Fibroblast of skin of right quadriceps (primary cell): ENCODE results near the gene LHFPL2.
"Not testable (repeated sequence)": the region's sequence is repeated elsewhere in the genome, so short reads cannot be mapped to it uniquely, and the experiment has no call there.

Experiments
- DNase-seq: peaks from one replicate; pipeline ENCODE4 v3.0.0-alpha.2; 2013

LHFPL2 gene, protein sequence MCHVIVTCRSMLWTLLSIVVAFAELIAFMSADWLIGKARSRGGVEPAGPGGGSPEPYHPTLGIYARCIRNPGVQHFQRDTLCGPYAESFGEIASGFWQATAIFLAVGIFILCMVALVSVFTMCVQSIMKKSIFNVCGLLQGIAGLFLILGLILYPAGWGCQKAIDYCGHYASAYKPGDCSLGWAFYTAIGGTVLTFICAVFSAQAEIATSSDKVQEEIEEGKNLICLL

DNA sequence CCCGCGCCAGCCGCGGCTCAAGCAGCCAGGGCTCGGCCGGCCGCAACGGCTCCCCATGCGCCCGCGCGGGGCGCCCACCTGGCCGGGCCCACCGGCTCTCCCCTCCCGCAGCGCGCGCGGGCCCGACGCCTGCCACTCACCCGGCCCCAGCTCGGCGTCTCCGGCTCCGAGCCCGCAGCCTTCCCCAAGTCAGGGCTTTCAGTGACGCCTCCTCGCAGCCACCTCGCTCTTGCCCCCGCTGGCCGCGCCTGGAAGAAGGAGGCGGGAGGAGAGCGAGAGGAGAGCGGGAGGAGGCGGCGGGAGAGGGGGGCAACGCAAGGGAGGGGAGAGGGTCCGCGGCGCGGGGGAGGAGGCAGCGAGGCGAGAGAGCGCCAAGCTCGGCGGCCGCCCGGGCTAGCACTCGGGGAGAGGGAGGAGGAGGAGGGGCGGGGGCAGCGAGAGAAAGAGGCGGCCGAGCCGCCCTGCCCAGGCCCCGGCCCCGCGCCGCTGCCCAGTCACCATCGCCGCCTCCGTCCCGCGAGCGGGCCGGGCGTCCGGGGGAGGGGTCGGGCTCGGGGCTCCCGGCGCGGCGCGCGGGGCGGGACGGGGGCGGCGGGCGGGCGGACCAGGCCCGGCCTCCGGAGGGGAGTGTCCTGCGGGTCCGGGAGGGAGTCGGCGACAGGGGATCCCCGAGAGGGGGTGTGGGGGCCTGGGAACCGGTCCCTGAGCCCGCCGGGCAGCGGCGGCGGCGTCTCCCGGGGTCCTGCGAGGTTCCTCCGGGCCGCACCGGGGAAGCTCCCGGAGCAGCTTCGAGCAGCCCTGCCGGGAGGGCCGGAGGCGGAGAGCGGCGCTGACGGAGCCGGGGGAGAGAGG is at the start of gene LHFPL2:
Gene LHFPL2, minus strand, starts transcription at position 414 of the 852 bp plus-strand sequence. CDS start 138,559 bp downstream, outside the sequence.
- peak; percentile 62 for DNase-seq

DNA sequence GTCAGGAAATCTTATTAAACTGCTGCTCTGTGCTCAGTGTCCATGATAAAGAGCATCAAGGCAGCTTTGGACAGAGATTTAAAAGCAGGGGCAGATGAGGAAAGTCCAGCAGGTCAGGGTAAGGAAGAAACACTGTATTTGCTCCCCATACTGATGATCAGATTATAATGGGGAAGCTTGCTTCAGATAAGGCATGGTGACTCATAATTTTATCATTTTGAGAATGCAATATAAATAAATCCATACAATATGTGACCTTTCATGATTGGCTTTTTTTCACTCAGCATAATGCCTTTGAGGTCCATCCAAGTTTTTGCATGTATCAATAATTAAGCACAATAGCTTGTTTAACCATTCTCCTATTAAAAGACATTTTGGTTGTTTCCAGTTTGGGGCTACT is 48.1 kb upstream of the LHFPL2 start:
- DNase-seq: no peak

DNA sequence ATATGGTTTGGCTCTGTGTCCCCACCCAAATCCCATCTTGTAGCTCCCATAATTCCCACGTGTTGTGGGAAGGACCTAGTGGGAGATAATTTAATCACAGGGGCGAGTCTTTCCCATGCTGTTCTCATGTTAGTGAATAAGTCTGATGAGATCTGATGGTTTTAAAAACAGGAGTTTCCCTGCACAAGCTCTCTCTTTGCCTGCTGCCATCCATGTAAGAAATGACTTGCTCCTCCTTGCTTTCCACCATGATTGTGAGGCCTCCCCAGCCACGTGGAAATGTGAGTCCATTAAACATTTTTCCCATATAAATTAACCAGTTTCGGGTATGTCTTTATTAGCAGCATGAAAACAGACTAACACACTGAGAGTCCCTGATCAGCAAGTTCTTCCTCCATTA is 47.5 kb upstream of the LHFPL2 start:
- not testable (repeated sequence) for DNase-seq

DNA sequence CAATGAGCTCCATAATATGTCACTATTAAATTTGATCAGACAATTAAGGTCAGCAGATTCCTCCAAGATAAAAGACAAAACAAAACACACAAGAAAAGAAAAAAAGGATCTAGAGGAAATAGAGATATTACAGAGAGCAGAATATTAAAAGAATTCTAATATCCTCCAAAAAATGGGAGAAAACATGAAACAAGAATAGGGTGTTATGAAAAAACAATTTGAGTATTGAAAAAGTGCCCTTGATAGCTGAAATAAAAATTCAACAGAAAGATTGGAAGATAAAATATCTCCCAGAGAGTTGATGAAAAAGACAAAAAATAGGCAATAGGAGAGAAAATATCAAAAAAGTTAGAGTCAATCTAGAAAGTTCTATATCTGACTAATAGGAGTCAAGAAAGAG is 44.8 kb upstream of the LHFPL2 start:
- no peak for DNase-seq

DNA sequence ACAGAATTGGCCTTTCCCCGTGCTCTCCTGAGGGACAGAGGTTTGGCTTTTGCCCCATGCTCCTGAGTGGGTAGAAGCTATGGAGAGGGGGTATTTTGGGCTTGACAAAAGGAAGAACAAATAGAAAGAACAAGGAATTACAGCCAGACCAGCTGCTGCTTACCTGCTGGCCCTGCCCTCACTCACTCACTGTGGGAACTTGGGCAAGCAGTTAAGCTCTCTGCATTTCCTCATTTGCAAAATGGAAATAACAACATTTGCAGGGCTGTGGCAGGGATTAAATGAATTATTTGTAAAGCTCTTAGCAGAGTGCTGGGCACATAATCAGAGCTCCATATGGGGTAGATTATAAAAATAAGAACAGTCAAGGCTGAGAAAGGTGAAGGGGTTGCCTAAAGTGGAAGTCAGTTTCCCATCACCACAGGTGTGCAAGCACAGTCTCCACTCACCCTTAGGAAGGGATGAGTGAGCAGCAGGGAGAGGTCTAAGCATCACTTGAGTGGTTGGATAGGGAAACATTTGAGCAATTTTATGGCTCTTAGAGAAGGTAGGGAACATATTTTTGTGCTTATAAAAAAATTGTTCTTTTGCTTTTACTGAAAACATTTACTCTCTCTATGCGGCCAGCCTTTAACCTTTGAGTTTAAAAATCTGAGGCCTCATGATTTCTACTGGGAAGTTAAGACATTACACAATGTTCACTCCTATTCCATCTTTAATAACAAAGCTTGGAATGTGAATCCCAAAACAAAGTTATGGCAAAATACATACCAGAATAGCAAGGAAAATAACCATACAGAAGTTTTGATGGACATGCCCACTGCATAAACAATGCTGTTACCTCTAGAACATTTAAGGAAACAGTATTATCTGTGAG is 42.8 kb upstream of the LHFPL2 start:
- DNase-seq: no peak

DNA sequence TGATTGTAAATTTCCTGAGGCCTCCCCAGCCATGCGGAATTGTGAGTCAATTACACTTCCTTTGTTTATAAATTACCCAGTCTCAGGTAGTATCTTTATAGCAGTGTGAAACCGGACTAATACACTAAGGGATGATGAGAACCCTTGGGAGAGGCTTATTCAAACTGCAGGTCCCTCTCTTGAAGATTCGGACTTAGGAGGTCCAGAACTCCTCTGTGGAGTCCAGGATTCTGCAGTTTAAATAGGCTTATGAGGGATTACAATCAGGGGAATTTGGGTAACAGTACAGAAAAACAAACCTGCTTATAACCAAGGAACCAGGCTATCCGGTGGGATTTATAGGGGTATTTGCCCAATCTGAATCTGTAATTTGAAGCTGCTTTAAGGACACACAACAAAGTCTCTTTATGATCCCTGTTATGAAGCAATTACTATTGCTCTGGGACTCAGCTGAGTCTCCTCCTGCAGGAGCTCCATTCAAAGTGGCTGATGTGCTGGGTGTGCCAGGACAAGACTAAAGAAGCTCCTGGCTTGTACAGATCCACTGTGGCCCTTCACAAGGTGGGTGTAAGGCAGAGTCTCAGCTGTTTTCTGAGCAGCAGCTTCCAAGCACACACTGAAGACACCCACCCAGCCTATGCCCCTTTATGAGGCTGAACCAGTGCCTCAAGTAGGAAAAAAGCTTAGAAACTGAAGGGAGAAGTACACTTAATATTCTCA is 41.8 kb upstream of the LHFPL2 start:
- DNase-seq: no peak

DNA sequence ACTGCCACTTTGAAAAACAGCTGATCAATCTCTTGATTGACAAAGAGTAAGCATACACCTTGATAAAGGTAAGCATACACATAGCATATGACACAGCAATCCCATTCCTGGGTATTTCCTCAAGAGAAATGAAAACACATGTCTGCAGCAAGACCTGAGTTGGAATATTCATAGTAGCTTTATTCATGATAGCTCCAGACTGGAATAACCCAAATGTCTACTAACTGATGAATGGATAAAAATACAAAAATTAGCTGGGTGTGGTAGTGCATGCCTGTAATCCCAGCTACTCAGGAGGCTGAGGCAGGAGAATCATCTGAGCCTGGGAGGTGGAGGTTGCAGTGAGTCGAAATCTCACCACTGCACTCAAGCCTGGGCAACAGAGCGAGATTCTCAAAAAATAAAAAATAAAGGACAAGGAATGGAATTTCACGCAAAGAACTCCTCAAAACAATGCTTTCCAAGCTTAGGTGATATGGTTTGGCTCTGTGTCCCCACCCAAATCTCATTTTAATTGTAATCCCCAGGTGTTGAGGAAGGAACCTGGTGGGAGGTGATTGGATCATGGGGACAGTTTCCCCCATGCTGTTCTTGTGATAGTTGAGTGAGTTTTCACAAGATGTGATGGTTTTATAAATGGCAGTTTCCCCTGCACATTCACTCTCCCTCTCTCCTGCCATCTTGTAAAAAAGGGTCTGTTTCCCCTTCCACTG is 41.1 kb upstream of the LHFPL2 start:
- no peak for DNase-seq

DNA sequence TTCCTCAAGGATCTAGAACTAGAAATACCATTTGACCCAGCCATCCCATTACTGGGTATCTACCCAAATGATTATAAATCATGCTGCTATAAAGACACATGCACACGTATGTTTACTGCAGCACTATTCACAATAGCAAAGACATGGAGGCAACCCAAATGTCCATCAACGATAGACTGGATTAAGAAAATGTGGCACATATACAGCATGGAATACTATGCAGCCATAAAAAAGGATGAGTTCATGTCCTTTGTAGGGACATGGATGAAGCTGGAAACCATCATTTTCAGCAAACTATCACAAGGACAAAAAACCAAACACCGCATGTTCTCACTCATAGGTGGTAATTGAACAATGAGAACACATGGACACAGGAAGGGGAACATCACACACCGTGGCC is 38.9 kb upstream of the LHFPL2 start:
- not testable (repeated sequence) for DNase-seq

DNA sequence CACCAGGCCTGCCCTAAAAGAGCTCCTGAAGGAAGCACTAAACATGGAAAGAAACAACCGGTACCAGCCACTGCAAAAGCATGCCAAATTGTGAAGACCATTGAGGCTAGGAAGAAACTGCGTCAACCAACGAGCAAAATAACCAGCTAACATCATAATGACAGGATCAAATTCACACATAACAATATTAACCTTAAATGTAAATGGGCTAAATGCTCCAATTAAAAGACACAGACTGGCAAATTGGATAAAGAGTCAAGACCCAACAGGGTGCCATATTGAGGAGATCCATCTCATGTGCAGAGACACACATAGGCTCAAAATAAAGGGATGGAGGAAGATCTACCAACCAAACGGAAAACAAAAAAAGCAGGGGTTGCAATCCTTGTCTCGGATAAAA is 35.3 kb upstream of the LHFPL2 start:
- not testable (repeated sequence) for DNase-seq

DNA sequence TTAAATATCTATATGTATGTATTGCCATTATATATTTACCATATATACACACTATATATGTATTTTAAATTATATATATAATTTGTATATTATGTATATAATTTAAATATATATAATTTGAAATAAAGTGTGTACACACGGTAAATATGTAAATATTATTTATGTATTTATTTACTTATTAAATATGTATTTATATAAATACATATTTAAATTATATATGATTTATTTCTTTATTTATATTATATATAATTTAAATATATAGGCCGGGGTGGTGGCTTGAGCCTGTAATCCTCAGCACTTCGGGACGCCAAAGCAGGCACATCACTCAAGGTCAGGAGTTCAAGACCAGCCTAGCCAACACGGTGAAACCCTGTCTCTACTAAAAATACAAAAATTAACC is 31.3 kb upstream of the LHFPL2 start:
- no peak for DNase-seq

DNA sequence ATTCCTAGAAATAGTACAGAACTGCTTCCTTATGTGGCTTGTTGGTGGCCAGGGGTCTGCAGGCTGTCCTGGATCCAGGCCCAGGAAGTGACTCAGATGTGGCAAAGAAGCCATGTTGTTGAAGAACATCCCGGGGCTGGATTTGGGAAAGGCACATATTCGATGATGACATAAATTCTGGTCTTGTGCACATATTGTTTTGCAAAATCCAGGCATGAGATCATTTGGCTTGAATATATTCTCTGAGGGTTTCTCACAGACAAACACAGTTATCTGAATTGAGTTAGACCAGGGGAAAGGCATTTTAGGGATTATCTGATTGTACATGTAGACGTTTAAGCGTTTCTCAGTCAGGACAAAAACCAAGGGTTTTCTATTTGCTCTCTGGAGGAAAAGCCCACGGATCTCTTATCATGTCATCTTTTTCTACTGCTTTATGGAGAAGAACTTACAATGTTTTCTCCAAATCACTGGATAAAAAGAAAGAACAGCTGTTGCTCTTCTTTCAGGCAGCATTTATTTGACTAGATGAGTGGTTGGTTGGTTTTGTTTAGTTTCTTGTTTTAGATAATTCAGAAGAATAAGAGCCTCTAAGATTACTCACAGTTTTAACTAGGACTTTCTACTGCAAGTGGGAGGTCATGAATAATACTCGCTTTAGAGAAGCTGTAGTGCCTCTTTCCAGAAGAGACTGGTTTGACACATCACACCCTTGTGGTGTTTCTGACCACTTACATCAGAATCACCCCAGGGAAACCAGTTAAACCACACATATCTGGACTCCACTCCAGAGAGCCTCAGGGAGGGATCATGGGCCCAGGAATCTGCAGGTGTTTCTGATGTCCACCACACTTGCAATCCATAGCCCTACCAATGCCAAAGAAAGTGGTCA is 29.5 kb upstream of the LHFPL2 start:
- DNase-seq: peak; percentile 97

DNA sequence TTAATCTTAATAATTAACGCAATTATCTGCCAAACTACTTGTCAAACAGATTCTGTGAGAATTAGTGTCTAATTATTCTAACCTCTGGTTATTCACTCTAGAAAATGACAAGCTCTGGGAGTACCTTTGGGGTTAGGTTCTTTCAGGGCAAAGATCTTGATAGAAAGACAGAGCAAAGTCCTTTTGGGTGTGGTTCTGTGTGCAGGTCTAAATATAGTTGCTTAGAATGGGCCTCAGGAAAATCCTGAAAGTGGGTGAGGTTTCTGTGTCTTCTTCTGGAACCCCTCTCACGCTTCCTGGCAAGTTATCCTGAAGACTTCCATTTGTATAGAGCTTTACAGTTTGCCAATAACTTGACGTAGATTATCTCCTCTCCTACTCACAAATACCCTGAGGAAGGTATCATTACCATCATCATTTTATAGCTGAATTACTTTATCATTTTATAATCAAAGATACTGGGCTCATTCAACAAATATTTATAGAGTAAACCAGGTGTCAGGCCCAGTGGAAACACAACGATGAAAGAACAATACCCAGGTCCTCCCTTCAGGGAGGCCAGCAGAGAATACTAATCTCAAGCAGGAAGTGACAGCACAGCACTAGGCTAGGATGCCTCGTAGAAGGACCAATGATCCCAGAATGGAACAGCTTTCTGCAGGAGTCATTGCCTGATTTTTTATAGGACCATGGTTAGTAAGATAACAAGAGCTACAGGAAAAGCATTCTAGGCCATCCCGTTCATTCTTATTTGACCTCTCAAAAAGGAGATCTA is 27.6 kb upstream of the LHFPL2 start:
- no peak for DNase-seq

DNA sequence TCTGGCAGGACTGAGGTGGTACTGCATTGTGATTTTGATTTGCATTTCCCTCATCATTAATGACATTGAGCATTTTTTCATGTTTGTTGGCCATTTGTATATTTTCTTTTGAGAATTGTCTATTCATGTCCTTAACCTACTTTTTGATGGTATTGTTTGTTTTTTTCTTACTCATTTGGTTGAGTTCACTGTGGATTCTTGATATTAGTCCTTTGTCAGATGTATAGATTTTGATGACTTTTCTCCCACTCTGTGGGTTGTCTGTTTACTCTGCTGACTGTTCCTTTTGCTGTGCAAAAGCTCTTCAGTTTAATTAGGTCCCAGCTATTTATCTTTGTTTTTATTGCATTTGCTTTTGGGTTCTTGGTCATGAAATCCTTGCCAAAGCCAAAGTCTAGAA is 25.3 kb upstream of the LHFPL2 start:
- not testable (repeated sequence) for DNase-seq

DNA sequence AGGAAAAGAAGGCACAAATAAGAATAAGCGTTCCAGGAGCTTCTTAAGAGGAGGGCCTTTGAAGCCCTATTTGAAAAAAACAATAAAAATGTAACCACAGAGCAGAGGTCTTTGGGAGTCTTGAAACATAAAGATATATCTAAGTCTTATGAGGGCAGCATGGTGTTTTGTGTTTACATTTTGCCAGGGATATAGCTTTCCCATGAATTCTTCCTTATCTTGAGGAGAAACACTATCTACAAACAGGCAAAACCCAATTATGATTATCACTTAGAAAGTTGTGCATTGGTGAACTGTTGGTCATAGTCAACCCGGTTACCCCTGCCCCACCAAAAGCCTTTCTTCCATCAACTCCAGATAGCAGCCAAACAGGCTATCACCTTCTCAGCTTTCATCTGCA is 23.6 kb upstream of the LHFPL2 start:
- no peak for DNase-seq

DNA sequence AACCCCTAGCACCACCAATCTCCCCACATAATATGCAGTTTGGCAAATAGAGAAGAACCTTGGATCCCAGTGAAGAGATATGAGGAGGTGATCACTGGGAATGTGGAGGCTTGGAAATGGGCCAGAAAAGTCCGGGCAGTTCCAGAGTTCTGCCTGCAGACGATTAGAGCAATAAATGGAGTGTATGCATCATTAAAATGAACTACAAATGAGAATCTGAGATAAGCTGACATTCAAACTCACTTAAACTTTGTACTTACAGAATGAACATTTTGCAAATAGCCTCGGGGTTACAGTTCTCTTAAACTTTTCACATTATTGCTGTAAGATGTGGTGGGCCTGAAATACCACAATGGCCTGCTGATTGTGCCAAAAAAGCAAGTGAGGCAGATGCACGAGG is 23.0 kb upstream of the LHFPL2 start:
- DNase-seq: peak; percentile 62

DNA sequence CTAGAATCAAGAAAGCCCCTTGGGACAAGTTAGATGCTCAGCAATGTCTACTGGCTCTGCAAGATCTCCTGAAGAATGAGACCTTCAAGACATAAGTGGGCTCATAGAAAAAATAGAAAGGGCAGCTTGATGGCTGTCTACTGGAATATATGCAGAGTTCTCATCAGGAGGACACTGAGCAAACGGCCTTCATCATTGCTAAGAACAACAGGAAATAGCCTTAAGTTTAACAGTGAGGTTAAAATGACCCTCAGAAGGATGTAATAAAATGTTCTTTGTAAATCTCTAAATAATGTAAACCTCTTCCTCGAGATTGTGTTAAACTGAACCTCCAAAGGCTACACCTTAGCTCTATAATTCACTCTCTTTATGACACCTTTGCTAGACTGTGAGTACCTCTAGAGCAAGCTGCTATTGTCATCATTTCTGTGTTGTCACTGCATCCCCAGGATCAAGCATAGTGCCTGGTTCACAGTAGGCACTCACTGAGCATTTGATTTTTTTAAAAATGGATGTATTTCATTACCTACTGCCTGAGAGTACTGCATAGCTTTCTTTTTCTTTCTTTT is 22.2 kb upstream of the LHFPL2 start:
- DNase-seq: no peak

DNA sequence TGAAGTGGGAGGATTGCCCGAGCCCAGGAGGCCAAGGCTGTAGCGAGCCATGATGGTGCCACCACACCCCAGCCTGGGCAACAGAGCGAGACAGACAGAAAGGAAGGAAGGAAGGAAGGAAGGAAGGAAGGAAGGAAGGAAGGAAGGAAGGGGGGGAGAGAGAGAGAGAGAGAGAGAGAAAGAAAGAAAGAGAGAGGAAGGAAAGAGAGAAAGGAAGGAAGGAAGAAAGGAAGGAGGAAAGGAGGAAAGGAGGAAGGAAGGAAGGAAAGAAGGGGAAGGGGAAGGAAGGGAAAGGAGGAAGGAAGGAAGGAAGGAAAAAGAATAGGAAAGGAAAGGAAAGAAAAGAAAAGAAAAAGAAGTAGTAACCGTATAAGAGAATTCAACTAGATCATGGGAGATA is 20.8 kb upstream of the LHFPL2 start:
- DNase-seq: no peak

DNA sequence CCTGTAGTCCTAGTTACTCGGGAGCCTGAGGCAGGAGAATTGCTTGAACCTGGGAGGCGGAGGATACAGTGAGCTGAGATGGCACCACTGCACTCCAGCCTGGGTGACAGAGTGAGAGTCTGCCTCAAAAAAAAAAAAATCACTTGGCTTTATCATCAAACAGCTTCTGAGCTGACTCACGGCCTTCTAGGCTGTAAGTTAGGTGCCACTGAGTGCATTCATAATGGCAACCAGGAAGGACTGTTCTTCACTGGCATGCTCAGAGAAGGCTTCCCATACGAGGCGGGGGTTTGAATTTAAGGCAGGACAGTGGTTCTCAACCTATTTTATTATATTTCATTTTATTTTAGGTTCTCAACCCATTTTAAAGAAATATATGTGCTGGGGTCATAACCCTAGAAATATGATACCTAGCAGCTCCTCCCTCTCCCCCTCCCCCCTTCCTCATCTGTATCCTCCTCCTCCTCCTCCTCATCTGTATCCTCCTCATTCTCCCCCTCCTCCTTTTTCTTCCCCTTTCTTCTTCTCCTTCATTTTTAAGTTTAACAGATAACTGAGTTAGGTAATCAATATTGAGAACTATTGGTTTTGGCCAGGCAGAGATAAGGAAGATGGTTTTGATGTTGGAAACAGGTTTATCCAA is 19.0 kb upstream of the LHFPL2 start:
- no peak for DNase-seq

DNA sequence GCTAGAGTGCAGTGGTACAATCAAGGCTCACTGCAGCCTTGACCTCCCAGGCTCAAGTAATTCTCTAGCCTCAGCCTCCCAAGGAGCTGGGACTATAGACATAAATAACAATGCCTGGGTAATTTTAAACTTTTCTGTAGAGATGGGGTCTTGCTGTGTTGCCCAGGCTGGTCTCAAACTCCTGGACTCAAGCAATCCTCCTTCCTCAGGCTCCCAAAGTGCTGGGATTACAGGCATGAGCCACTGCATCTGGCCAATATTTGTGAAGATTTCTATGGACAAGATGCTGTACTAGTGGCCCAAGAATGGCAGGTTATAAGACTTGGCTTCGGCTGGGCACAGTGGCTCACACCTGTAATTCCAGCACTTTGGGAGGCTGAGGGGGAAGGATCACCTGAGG is 18.4 kb upstream of the LHFPL2 start:
- not testable (repeated sequence) for DNase-seq
